GM23338 (cell line): ENCODE data around the gene KIAA1191. TPM values are rescaled to one million over a fixed set of nuclear protein-coding genes. Genes with fewer than 3 reads are reported as not detected.

Experiments used
- ATAC-seq: fragments of 200-7000 bp; cut with Tn5 transposase; 3 replicates; pipeline ENCODE4 v1.9.1; 2020
- DNase-seq: peaks from one replicate; pipeline ENCODE4 v3.0.0-alpha.2; 2015; ENCODE audit warnings: low spot score
- H2AFZ ChIP-seq: fragments of 200-600 bp; sonication (generic); 2 replicates; pipeline ENCODE4 v1.8.0; 2016; ENCODE audit warnings: antibody characterized with exemption, mild to moderate bottlenecking, moderate library complexity
- H3F3A ChIP-seq: fragments of 200-600 bp; sonication (generic); replicated peaks from 2 replicates; pipeline ENCODE4 v1.8.0; 2017; ENCODE audit warnings: antibody characterized with exemption, mixed run types, low read depth
- H3K27ac ChIP-seq: fragments of 200-600 bp; sonication (generic); 2 replicates; pipeline ENCODE4 v1.6.1; 2016; ENCODE audit warnings: low read depth
- H3K27me3 ChIP-seq: fragments of 200-600 bp; sonication (generic); 2 replicates; pipeline ENCODE4 v1.8.0; 2016; ENCODE audit warnings: mild to moderate bottlenecking, mixed run types, moderate library complexity; ENCODE audit not compliant: insufficient read depth
- H3K36me3 ChIP-seq: fragments of 200-600 bp; sonication (generic); 2 replicates; pipeline ENCODE4 v1.8.0; 2016; ENCODE audit warnings: mild to moderate bottlenecking; ENCODE audit not compliant: insufficient read depth
- H3K4me1 ChIP-seq: fragments of 200-600 bp; sonication (generic); 2 replicates; pipeline ENCODE4 v1.8.0; 2016; ENCODE audit warnings: mild to moderate bottlenecking, moderate library complexity; ENCODE audit not compliant: insufficient read depth
- H3K4me2 ChIP-seq: fragments of 200-600 bp; sonication (generic); 2 replicates; pipeline ENCODE4 v1.7.1; 2017; ENCODE audit warnings: mixed run types
- H3K4me3 ChIP-seq: fragments of 200-600 bp; sonication (generic); 2 replicates; pipeline ENCODE4 v1.6.1; 2016; ENCODE audit warnings: mixed run types
- H3K79me2 ChIP-seq: fragments of 200-600 bp; sonication (generic); replicated peaks from 2 replicates; pipeline ENCODE4 v1.8.0; 2017; ENCODE audit warnings: mild to moderate bottlenecking; ENCODE audit not compliant: insufficient read depth
- H3K9me2 ChIP-seq: fragments of 200-600 bp; sonication (generic); 2 replicates; pipeline ENCODE4 v1.8.0; 2017; ENCODE audit not compliant: insufficient read depth
- H4K20me1 ChIP-seq: fragments of 200-600 bp; sonication (generic); replicated peaks from 2 replicates; pipeline ENCODE4 v1.8.0; 2017; ENCODE audit warnings: mild to moderate bottlenecking; ENCODE audit not compliant: insufficient read depth
- H3K27ac Mint-ChIP-seq: 2 replicates; pipeline ENCODE4 v1.8.0; 2020; ENCODE audit warnings: inconsistent platforms, mild to moderate bottlenecking, moderate library complexity, mixed read lengths
- H3K27me3 Mint-ChIP-seq: 3 replicates; pipeline ENCODE4 v1.8.0; 2022; ENCODE audit warnings: low read depth, mild to moderate bottlenecking, moderate library complexity, mixed read lengths, inconsistent platforms; ENCODE audit not compliant: insufficient read depth, poor library complexity
- H3K36me3 Mint-ChIP-seq: 3 replicates; pipeline ENCODE4 v1.8.0; 2021; ENCODE audit warnings: low read depth, mild to moderate bottlenecking, inconsistent platforms, moderate library complexity, mixed read lengths
- H3K4me1 Mint-ChIP-seq: 3 replicates; pipeline ENCODE4 v1.8.0; 2020; ENCODE audit warnings: mild to moderate bottlenecking, inconsistent platforms, mixed read lengths
- H3K4me3 Mint-ChIP-seq: 3 replicates; pipeline ENCODE4 v1.8.0; 2021; ENCODE audit warnings: moderate library complexity, mild to moderate bottlenecking, inconsistent platforms, mixed read lengths
- H3K9me3 Mint-ChIP-seq: 3 replicates; pipeline ENCODE4 v1.8.0; 2020; ENCODE audit warnings: moderate library complexity, mild to moderate bottlenecking, inconsistent platforms, mixed read lengths
- EZH2 ChIP-seq: fragments of 200-600 bp; sonication (generic); IDR thresholded peaks from one replicate; pipeline ENCODE4 v1.8.0; 2017; ENCODE audit warnings: antibody characterized with exemption, mild to moderate bottlenecking, low read depth; ENCODE audit not compliant: unreplicated experiment
- EZH2phosphoT487 ChIP-seq: fragments of 200-600 bp; sonication (generic); IDR thresholded peaks from one replicate; pipeline ENCODE4 v1.8.1; 2018; ENCODE audit warnings: antibody characterized with exemption; ENCODE audit not compliant: unreplicated experiment
- NANOG ChIP-seq: IDR thresholded peaks from 2 replicates; pipeline ENCODE4 v1.6.1; 2016; ENCODE audit warnings: antibody characterized with exemption, borderline replicate concordance
- POLR2AphosphoS5 ChIP-seq: IDR thresholded peaks from 2 replicates; pipeline ENCODE4 v1.6.1; 2016; ENCODE audit warnings: antibody characterized with exemption, low read depth
- ZNF114 ChIP-seq: fragments of 250-450 bp; sonication (Bioruptor Pico); IDR thresholded peaks from 2 replicates; pipeline ENCODE4 v1.5.0; 2020; ENCODE audit warnings: mild to moderate bottlenecking, moderate library complexity
- ZNF331 ChIP-seq: fragments of 250-450 bp; sonication (Bioruptor Pico); IDR thresholded peaks from 2 replicates; pipeline ENCODE4 v1.5.0; 2020; ENCODE audit warnings: low read depth, mild to moderate bottlenecking, moderate library complexity
- polyA plus RNA-seq: library from polyadenylated mRNA; unstranded; fragments of >200 nt; fragmentation: Nextera tagmentation; extraction: Ambion mirVana; gene quantifications from 2 replicates; pipeline ENCODE4 v1.2.1, GENCODE V29; 2016
- total RNA-seq: library from RNA; depleted of rRNA; stranded (reverse); fragments of >200 nt; shearing (Covaris generic); gene quantifications from 2 replicates; pipeline ENCODE4 v1.2.3, GENCODE V29; 2014
- TF ChIP-seq, protein P1 (sequence below): IDR thresholded peaks from one replicate; pipeline ENCODE4 v1.6.1; 2018; ENCODE audit warnings: antibody characterized with exemption; ENCODE audit not compliant: unreplicated experiment
- TF ChIP-seq, protein P2 (sequence below): IDR thresholded peaks from 2 replicates; pipeline ENCODE4 v1.6.1; 2016; ENCODE audit warnings: antibody characterized with exemption

KIAA1191 gene
- total and polyA plus RNA-seq, 2 experiments from 2014 or later: 52.3 to 87.2 TPM

GRCh38 chr5:176389135-176390123 is 27.9 kb upstream of the KIAA1191 start:
- no peaks in the 10 kb centered on the region for H3K27me3 ChIP-seq
- H3K4me1 ChIP-seq: peaks cover 9% of the 10 kb centered on the region; the same call in 1 of the 2 replicates
- peaks cover 33% of the 10 kb centered on the region for H3K79me2 ChIP-seq
- peaks cover 15% of the 10 kb centered on the region for H3K36me3 ChIP-seq
- peaks cover 16% of the 10 kb centered on the region for H3K4me1 Mint-ChIP-seq
- peaks cover 50% of the 10 kb centered on the region for H3K36me3 Mint-ChIP-seq
- peak overlapping the region; percentile 100 for H3K27ac Mint-ChIP-seq
- TF ChIP-seq POLR2AphosphoS5 (peak; percentile 78), ZNF331 (CRISPR knock-in tag) (no peak), NANOG (no peak), ZNF114 (CRISPR knock-in tag) (no peak)
- H3K9me2 ChIP-seq: no peaks in the 10 kb centered on the region
- no peak overlapping the region for H2AFZ ChIP-seq
- no peak for DNase-seq
- H3K27ac ChIP-seq: peak overlapping the region; percentile 86
- peaks cover 12% of the 10 kb centered on the region for H4K20me1 ChIP-seq
- H3F3A ChIP-seq: peaks cover 18% of the 10 kb centered on the region; the same call in 1 of the 2 replicates
- H3K9me3 Mint-ChIP-seq: no peaks in the 10 kb centered on the region; the same call in 2 of the 3 replicates
- H3K27me3 Mint-ChIP-seq: peaks cover 17% of the 10 kb centered on the region
- ATAC-seq: peak; percentile 31
- H3K4me3 ChIP-seq: peak overlapping the region; percentile 67
- H3K4me2 ChIP-seq: peak overlapping the region; percentile 74
- peak overlapping the region; percentile 99 for H3K4me3 Mint-ChIP-seq

- H3K36me3 Mint-ChIP-seq: peaks cover 58% of the 10 kb centered on the region
- Histone ChIP-seq H3K27me3 (no peaks in the 10 kb centered on the region), H3K36me3 (peaks cover 21% of the 10 kb centered on the region), H2AFZ (peak within 1 kb of the TSS; percentile 61; the same call in 1 of the 2 replicates), H3K4me2 (peak within 1 kb of the TSS; percentile 96), H4K20me1 (peaks cover 15% of the 10 kb centered on the region), H3K9me2 (no peaks in the 10 kb centered on the region), H3K27ac (peak within 1 kb of the TSS; percentile 97), H3K79me2 (peaks cover 33% of the 10 kb centered on the region), H3K4me1 (peaks cover 9% of the 10 kb centered on the region; the same call in 1 of the 2 replicates), H3K4me3 (peak within 1 kb of the TSS; percentile 67), H3F3A (peaks cover 18% of the 10 kb centered on the region; the same call in 1 of the 2 replicates)
- DNase-seq: peak; percentile 100
- H3K4me3 Mint-ChIP-seq: peak within 1 kb of the TSS; percentile 99
- peak within 1 kb of the TSS; percentile 100 for H3K27ac Mint-ChIP-seq
- ATAC-seq: peak; percentile 91
- no peaks in the 10 kb centered on the region; the same call in 2 of the 3 replicates for H3K9me3 Mint-ChIP-seq
- peaks cover 17% of the 10 kb centered on the region for H3K27me3 Mint-ChIP-seq
- peaks cover 16% of the 10 kb centered on the region for H3K4me1 Mint-ChIP-seq
- TF ChIP-seq EZH2phosphoT487 (no peak), EZH2 (no peak), POLR2AphosphoS5 (peak; percentile 94), ZNF114 (CRISPR knock-in tag) (peak; percentile 76; the same call in 1 of the 2 replicates)
- TF ChIP-seq, protein P1, sequence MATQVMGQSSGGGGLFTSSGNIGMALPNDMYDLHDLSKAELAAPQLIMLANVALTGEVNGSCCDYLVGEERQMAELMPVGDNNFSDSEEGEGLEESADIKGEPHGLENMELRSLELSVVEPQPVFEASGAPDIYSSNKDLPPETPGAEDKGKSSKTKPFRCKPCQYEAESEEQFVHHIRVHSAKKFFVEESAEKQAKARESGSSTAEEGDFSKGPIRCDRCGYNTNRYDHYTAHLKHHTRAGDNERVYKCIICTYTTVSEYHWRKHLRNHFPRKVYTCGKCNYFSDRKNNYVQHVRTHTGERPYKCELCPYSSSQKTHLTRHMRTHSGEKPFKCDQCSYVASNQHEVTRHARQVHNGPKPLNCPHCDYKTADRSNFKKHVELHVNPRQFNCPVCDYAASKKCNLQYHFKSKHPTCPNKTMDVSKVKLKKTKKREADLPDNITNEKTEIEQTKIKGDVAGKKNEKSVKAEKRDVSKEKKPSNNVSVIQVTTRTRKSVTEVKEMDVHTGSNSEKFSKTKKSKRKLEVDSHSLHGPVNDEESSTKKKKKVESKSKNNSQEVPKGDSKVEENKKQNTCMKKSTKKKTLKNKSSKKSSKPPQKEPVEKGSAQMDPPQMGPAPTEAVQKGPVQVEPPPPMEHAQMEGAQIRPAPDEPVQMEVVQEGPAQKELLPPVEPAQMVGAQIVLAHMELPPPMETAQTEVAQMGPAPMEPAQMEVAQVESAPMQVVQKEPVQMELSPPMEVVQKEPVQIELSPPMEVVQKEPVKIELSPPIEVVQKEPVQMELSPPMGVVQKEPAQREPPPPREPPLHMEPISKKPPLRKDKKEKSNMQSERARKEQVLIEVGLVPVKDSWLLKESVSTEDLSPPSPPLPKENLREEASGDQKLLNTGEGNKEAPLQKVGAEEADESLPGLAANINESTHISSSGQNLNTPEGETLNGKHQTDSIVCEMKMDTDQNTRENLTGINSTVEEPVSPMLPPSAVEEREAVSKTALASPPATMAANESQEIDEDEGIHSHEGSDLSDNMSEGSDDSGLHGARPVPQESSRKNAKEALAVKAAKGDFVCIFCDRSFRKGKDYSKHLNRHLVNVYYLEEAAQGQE: no peak
- TF ChIP-seq, protein P2, sequence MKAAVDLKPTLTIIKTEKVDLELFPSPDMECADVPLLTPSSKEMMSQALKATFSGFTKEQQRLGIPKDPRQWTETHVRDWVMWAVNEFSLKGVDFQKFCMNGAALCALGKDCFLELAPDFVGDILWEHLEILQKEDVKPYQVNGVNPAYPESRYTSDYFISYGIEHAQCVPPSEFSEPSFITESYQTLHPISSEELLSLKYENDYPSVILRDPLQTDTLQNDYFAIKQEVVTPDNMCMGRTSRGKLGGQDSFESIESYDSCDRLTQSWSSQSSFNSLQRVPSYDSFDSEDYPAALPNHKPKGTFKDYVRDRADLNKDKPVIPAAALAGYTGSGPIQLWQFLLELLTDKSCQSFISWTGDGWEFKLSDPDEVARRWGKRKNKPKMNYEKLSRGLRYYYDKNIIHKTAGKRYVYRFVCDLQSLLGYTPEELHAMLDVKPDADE: no peak; the same call in none of the 2 replicates
Observed at GRCh38 chr5:176388444-176389134, 27.0 kb upstream of the KIAA1191 start, which contains the start of the genes HIGD2A and NOP16. TSS of gene HIGD2A (plus strand) at chr5:176388751. CDS start at chr5:176388820, 69 bp downstream. TSS of gene NOP16 (minus strand) at chr5:176388598. CDS start at chr5:176388539, 59 bp downstream.
